Osteoblast (primary cell): ENCODE results near the gene DIP2C. TPM values are rescaled to one million over a fixed set of nuclear protein-coding genes. Genes with fewer than 3 reads are reported as not detected.

Experiments used
- DNase-seq: peaks from one replicate; pipeline ENCODE4 v3.0.0; 2011; ENCODE audit warnings: low spot score, mixed read lengths; ENCODE audit not compliant: insufficient read length; ENCODE audit errors: missing footprints
- H2AFZ ChIP-seq: 2 replicates; pipeline ENCODE4 v1.6.0; 2011; ENCODE audit warnings: mild to moderate bottlenecking, low read length
- H3K27ac ChIP-seq: 2 replicates; pipeline ENCODE4 v1.5.1; 2011; ENCODE audit warnings: mild to moderate bottlenecking, low read depth, low read length, moderate library complexity
- H3K27me3 ChIP-seq: 2 replicates; pipeline ENCODE4 v1.6.0; 2012; ENCODE audit warnings: mild to moderate bottlenecking, control low read depth, inconsistent platforms, low read length, moderate library complexity; ENCODE audit not compliant: insufficient read depth
- H3K36me3 ChIP-seq: 2 replicates; pipeline ENCODE4 v1.5.1; 2011; ENCODE audit warnings: mild to moderate bottlenecking, low read length, control low read depth, moderate library complexity; ENCODE audit not compliant: insufficient read depth
- H3K4me1 ChIP-seq: 2 replicates; pipeline ENCODE4 v1.5.1; 2011; ENCODE audit warnings: mild to moderate bottlenecking, low read length, control low read depth, moderate library complexity; ENCODE audit not compliant: insufficient read depth
- H3K4me2 ChIP-seq: 2 replicates; pipeline ENCODE4 v1.6.0; 2011; ENCODE audit warnings: mild to moderate bottlenecking, low read length; ENCODE audit not compliant: insufficient read depth
- H3K4me3 ChIP-seq: fragments of 200-600 bp; sonication (generic); 3 replicates; pipeline ENCODE4 v1.5.1; 2012; ENCODE audit warnings: mild to moderate bottlenecking, low read length, inconsistent platforms; ENCODE audit not compliant: insufficient read depth
- H3K79me2 ChIP-seq: 2 replicates; pipeline ENCODE4 v1.6.0; 2012; ENCODE audit warnings: mild to moderate bottlenecking, low read length, control low read depth, inconsistent platforms; ENCODE audit not compliant: insufficient read depth
- H3K9me3 ChIP-seq: 2 replicates; pipeline ENCODE4 v1.5.1; 2011; ENCODE audit warnings: low read depth, low read length, control low read depth
- H4K20me1 ChIP-seq: 2 replicates; pipeline ENCODE4 v1.6.0; 2012; ENCODE audit warnings: mild to moderate bottlenecking, low read length, control low read depth; ENCODE audit not compliant: insufficient read depth
- CTCF ChIP-seq: IDR thresholded peaks from 2 replicates; pipeline ENCODE4 v1.5.1; 2011; ENCODE audit warnings: mild to moderate bottlenecking, low read depth, low read length, moderate library complexity; ENCODE audit errors: extremely low read depth
- total RNA-seq: library from RNA; depleted of rRNA; stranded (reverse); fragments of >200 nt; gene quantifications from 2 replicates; pipeline ENCODE4 v1.2.3, GENCODE V29; 2012

DIP2C gene
- total RNA-seq, 1 donor, result 36.9 TPM

- Histone ChIP-seq H3K4me1 (peaks cover 41% of the 10 kb centered on the region), H2AFZ (no peak overlapping the region), H3K4me2 (no peak overlapping the region), H3K4me3 (no peak overlapping the region), H3K9me3 (no peaks in the 10 kb centered on the region), H3K27ac (no peak overlapping the region), H3K79me2 (peaks cover 88% of the 10 kb centered on the region), H4K20me1 (no peaks in the 10 kb centered on the region), H3K27me3 (no peaks in the 10 kb centered on the region), H3K36me3 (no peaks in the 10 kb centered on the region)
- DNase-seq, result no peak
- no peak for TF ChIP-seq CTCF
These were observed 85.7 kb downstream of the DIP2C start for GRCh38 chr10:603745-604144.

- H3K4me2 ChIP-seq, result no peak overlapping the region
- H3K9me3 ChIP-seq, result no peaks in the 10 kb centered on the region
- TF ChIP-seq CTCF, result no peak
- peak; percentile 61 for DNase-seq
- H3K36me3 ChIP-seq, result no peaks in the 10 kb centered on the region
- H3K4me1 ChIP-seq, result peaks cover 51% of the 10 kb centered on the region
- no peak overlapping the region for H3K4me3 ChIP-seq
- H3K27me3 ChIP-seq, result no peaks in the 10 kb centered on the region
- peaks cover 92% of the 10 kb centered on the region for H3K79me2 ChIP-seq
- peak overlapping the region; percentile 96 for H3K27ac ChIP-seq
- no peak overlapping the region for H2AFZ ChIP-seq
- H4K20me1 ChIP-seq, result no peaks in the 10 kb centered on the region
These were observed 87.0 kb downstream of the DIP2C start for GRCh38 chr10:602391-603005.

GRCh38 chr10:601660-601963 is 87.9 kb downstream of the DIP2C start:
- Histone ChIP-seq H2AFZ (no peak overlapping the region), H3K4me2 (peak overlapping the region; percentile 59), H3K4me3 (no peak overlapping the region), H3K27me3 (no peaks in the 10 kb centered on the region), H3K4me1 (peaks cover 52% of the 10 kb centered on the region), H3K79me2 (peaks cover 92% of the 10 kb centered on the region), H3K27ac (peak overlapping the region; percentile 96), H3K9me3 (no peaks in the 10 kb centered on the region), H4K20me1 (no peaks in the 10 kb centered on the region), H3K36me3 (no peaks in the 10 kb centered on the region)
- TF ChIP-seq CTCF, result no peak
- peak; percentile 62 for DNase-seq

GRCh38 chr10:600876-601659 is 88.4 kb downstream of the DIP2C start:
- H3K4me3 ChIP-seq, result no peak overlapping the region
- H3K79me2 ChIP-seq, result peaks cover 91% of the 10 kb centered on the region
- H3K27ac ChIP-seq, result peak overlapping the region; percentile 96
- H3K36me3 ChIP-seq, result no peaks in the 10 kb centered on the region
- H3K27me3 ChIP-seq, result no peaks in the 10 kb centered on the region
- DNase-seq, result peak; percentile 95
- no peak overlapping the region for H2AFZ ChIP-seq
- H3K4me2 ChIP-seq, result peak overlapping the region; percentile 59
- no peaks in the 10 kb centered on the region for H3K9me3 ChIP-seq
- H4K20me1 ChIP-seq, result no peaks in the 10 kb centered on the region
- peaks cover 52% of the 10 kb centered on the region for H3K4me1 ChIP-seq
- no peak for TF ChIP-seq CTCF
